NCI-H2196 treated with DMSO at 0.1 percent for 48 hours (cell line): ENCODE measurements around the gene ACBD3.

ENCODE experiments used
- DNase-seq: peaks from one replicate; lab custom pipeline; 2025; ENCODE audit not compliant: unreplicated experiment; lab: John Stamatoyannopoulos, UW

The ACBD3 gene

DNA sequence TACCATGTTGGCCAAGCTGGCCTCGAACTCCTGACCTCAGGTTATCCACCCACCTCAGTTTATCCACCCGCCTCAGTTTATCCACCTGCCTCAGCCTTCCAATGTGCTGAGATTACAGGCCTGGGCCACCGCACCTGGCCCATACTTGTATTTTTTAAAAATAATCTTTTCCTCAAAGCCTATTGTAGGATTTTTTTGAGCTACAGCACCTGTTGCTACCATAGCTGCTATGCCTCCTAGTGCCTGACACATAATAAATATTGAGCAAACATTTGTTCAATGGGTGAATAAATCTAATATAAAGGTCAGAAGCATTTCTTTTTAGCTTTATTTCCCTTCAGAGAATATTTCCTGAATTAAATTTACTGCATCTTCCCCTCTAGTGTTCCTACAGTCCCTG lies 15.7 kb upstream of the ACBD3 start:
- no peak for DNase-seq

DNA sequence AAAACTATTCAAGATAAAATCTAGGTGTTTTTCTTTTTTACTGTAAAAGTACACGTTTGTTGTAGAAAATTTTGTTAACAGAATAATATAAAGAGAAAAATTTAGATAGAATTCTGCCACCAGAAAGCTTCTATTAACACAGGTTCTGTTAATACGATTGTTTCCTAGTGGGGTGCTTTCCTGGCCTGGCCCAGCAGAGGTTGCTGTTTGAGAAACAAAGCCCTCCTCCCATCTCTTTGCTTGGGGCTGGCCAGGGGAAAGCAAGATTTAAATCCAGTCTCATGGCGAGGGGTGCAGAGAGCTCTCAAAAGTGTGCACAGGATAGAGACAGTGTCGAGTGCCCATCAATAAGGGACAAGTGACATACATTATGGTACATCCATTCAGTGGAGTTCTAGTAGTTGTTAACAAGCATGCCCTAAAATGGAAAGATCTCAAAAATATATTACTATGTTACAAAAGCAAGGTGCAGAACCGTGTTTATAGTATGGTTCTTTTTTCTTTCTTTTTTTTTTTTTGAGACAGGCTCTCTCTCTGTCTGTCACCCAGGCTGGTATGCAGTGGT lies 14.6 kb upstream of the ACBD3 start:
- DNase-seq: no peak

DNA sequence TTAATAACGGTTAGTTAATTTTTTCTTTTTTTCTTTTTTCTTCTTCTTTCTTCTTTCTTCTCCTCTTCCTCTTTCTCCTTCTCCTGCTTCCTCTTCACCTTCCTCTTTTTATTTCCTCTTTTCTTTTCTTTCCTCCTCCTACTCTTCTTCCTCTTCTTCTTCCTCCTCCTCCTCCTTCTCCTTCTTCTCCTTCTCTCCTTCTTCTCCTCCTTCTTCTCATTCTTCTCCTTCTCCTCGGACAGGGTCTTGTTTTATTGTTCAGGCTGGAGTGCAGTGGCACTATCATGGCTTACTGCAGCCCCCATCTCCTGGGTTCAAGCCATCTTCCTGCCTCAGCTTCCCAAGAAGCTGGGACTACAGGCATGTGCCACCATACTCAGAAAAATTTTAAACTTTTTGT lies 13.4 kb upstream of the ACBD3 start:
- no peak for DNase-seq

DNA sequence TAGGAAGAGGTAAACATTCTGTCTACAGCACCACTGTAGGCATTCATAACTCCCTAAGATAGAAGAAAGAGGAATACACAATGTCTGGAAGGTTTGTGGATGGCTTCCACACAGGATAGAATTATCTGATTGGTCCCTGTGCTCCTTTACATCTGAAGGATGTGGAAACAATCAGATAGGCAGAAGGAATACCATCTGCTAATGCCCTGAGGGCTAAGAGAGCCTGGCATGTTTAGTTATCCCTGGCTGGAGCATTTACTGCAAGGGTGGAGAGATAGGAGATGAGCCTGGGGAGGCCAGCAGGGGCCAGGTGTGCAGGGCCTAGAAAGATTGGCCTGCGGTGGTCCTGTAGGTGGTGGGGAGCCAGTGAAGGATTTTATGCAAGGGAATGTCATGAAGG lies 8.6 kb upstream of the ACBD3 start:
- no peak for DNase-seq

DNA sequence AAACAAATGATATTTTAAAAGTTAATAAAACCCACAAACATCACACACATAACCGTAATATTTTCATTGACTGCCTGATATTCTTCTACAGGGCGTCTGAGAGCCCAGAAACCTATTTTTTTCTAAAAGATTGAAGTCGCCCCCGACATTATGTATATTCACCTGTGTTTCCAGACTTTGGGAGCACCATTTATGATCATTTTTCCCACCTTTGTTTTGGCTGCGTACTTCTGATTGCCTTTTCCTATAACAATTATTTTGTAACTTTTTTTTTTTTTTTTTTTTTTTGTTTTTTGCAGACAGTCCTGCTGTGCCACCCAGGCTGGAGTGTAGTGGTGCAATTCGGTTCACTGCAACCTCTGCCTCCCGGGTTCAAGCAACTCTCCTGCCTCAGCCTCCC lies 839 bp upstream of the ACBD3 start:
- no peak for DNase-seq

DNA sequence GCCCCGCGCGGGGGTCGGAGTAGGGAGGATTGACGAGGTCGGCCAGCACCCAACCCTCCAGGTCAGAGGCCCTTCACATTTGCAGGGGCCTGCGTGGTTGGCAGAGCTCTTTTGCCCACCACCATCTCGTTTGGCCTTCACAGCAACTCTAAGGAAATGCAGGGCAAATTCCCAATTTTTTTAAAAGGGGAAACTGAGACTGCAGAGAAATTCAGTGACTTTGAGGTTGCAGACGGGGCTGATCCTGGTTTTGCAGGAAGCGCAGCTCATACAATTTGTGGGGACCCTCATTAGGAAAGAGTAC lies 430 bp upstream of the ACBD3 start:
- DNase-seq: no peak

DNA sequence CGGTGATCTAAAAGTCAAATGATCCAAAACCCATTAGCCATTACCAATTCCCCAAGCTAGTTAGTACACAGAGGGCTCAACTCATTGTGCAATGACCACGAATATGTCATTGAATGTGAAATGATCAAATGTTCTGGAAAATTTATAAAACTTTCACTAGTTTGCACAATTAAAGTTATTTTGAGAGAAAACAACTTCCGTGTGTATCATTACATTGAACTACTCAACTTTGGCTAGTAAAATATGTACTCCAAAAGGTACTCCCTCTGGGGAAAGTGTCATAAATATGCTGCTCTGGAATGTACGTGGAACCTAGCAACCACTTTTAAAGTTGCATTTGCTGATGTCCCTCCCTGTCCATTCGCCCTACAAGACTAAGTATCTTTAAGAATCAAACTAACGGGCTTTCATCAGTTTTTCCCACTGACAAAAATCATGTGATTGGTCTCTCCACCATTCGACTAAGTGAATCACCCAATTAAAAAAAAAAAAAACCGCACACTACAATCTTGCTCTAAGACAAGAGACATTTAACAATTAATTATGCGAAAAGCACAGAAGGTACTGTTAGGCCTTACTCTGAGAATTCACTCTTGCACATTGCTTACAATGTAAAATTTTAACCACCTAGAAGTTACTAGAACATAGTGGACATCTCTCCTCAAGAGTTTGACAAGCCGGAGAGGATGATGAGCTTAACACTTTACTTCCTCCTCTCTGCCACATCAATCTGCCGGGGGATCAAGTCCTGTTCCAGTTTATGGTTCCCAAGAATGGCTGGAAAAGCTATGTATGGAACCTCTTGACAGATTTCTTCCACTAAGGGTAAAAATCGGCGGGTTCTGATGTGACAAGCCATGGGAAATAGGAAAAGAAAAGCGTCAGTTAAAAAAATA lies 1.2 kb downstream of the ACBD3 start:
- DNase-seq: no peak

DNA sequence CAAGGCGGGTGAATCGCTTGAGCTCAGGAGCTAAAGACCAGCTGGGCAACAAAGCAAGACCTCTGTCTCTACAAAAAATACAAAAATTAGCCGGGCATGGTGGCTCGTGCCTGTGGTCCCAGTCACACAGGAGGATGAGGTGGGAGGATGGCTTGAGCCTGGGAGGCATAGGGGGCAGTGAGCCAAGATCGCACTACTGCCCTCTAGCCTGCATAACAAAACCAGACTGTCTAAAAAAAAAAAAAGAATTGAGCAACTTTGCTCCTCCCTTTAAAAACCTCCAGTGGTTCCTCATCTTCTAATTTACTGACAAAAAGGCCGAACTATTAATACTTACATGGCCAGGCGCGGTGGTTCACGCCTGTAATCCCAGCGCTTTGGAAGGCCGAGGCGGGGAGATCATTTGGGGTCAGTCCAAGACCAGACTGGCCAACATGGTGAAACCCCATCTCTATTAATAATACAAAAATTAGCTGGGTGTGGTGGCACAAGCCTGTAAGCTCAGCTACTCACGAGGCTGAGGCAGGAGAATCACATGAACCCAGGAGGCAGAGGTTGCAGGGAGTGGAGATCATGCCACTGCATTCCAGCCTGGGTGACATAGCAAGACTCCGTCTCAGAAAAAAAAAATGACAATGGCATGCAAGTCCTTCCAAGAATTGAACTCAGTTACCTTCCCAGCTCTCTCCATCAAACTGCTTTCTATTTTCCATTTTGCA lies 4.4 kb downstream of the ACBD3 start:
- no peak for DNase-seq

DNA sequence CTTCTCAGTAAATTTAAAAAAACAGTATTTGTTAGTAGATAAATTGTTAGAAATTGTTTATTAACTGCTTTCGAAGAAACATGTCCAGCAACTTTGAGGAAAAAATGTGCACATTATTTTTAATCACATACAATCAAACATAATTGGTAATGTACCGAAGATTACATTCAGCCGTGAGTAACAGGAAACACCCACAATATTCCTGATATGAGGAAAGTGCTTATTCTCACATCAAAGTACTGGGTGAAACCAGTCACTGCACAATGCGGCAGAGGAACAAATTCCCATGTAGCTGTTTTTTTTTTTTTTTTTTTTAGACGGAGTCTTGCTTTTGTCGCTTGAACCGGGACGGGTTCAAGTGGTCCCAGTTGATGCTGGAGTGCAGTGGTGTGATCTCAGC lies 9.7 kb downstream of the ACBD3 start:
- DNase-seq: no peak

DNA sequence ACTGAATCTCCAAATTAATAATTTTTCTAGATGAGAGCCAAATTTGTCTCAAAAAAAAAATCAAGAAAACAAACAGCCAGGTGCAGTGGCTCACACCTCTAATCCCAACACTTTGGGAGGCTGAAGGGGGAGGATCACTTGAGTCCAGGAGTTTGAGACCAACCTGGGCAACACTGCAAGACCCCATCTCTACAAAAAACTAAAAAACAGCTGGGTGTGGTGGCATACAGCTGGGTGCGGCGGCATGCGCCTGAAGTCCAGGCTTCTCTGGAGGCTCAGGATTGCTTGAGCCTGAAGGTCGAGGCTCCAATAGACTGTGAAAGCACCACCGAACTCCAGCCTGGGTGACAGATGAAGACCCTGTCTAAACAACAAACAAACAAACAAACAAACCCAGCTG lies 14.0 kb downstream of the ACBD3 start:
- DNase-seq: no peak

DNA sequence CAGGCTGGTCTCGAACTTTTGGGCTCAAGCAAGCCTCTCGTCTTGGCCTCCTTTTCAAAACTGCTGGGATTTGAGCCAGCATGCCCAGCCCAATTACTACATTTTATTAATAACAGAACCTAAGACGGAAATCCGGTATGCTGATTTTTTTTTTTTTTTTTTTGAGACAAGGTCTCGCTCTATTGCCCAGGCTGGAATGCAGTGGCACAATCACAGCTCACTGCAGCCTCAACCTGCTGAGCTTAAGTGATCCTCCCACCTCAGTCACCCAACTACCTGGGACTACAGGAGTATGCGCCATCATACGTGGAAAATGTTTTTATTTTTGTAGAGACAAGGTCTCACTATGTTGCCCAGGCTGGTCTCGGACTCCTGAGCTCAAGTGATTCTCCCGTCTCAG lies 20.2 kb downstream of the ACBD3 start:
- DNase-seq: no peak

DNA sequence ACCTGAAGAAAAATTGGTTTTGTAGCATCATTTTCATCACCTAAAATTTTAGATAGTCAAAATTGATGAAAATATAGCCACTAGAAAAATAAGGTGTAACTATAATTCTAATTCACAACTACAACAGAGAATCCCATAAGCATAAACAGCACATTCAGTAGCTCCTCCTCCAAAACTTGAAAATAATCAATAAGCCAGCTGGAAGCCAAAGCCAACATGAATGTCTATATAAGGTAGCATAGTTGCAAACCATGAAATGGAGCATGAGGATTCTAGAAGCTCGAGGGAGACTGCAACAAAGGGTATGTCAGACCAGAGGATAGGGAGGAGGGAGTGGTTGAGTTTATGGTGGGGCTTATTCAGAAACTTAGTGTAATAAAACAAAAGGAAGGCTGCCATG lies 22.4 kb downstream of the ACBD3 start:
- DNase-seq: no peak

DNA sequence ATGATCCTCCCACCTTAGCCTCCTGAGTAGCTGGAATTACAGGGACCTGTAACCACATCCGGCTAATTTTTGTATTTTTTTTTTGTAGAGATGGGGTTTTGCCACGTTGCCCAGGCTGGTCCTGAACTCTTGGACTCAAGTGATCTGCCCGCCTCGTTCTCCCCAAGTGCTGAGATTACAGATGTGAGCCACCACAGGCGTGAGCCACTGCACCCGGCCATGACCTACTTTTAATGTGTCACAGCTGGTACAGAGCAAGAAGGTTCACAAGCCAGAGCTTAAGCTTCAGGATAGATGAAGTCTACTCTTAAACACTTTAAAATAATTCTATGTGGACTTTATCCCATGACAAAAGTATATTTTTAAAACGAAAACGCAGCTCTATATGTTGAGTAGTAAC lies 23.6 kb downstream of the ACBD3 start:
- DNase-seq: no peak

DNA sequence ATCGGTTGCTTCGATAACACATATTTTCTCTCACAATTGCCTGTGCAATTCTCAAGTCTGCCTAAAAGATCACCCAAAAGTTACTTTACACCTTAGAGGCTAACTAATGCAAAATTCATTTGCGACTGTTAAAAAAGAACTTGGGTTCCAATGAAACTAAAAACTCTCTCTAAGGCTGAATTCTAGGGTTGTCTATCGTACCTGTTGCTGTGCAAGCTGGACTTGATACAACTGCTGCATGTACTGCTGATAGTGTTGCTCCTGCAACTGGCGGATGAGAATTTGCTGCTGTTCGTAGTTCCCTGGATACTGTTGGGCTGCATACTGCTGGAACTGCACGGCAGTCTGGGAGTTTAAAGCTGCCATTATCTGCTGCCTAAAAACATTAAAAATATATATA lies 27.6 kb downstream of the ACBD3 start:
- DNase-seq: no peak

DNA sequence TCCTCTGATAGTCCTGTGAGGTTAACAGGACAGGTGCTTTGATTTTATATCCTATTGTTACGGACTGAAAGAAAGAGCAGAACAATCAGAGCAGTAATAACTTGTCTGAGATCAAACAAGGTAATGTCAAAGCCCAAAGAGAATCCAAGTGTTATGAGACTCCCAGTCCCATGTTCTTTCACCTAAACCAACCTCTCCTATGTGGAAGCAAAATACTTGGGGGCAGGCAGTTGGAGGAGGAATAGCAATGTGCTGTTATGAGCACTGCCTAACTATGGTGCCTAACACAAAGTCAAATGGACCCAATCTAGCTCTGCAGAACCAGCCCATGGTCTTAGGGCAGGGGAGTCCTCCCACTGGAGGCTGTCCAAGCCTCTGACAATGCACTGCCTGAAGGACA lies 28.1 kb downstream of the ACBD3 start:
- no peak for DNase-seq

DNA sequence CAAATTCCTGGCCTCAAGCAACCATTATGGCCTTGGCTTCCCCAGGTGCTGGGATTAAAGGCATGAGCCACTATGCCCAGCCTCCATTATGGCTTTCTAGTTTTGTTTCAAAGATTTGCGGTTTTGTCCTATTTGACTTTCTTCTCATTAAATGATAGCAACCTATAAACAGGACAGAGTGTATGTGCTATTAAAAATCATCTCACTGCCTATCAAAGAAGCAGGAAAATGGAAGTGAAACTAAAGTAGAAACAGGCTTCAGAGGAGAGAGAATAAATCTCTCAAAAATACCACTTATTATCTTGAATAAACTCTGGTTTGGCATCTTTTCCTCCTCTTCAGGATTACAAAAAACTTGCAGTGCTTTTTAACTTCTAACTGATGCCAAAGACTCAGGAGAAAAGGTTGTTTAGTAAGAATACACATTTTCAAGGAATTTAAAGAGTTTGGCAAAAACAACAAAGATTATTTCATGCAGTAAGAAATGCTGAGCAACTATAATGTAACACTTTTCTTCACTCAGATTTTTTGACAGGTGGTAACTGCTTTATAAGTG lies 28.7 kb downstream of the ACBD3 start:
- no peak for DNase-seq

DNA sequence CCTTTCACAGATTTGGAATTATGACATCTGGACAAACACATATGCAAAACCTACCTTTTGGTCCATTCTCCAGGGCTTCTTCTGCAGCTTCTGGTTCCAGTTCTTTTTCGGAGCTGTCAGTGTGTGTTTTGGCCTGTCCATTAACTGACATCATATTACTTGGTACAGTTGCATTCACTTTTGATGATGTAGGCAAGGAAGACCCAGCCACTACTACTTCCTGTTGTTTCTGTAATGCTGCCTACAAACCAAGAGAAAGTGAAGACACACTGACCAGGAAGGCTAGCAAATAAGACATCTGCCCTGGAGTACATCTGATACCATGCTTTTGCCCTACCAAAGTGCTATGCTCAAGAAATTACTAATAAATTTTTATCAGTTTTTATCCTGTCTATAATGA lies 31.9 kb downstream of the ACBD3 start:
- no peak for DNase-seq

DNA sequence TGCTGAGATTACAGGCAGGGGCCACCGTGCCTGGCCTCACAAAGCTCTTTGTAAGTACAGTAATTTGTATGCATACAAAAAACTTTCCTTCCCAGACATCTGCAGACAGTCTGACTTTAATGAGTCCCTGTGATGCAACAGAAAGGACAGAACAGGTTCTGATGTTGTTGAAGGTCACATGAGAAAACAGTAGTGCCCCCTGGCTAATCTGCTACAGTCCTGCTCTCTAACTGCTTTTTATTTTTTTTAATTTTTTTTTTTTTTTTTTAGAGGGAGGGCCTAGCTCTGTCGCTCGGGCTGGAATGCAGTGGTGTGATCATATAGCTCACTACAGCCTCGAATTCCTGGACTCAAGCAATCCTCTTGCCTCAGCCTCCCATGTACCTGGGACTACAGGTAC lies 36.7 kb downstream of the ACBD3 start:
- DNase-seq: no peak

DNA sequence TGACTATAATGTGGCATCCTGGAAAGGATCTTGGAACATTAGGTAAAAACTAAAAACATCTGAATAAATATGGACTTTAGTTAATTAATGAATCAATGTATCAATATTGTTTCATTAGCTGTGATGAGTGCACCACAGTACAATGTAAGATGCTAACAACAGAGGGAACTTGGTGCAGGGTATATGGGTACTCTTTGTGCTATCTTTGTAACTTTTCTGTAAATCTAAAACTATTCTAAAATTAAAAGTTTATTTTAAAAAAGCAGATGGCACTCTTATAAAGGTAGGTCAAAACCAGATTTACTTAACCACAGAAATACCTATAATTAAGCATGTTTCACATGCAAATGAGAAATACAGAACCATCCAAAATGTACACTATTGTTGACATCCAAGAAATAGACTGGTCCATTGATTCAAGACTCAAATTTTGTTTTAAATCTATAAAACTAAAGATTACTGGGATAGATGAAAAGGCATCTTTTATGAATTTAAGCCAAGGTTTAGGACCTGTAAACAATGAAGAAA lies 38.4 kb downstream of the ACBD3 start:
- DNase-seq: no peak

DNA sequence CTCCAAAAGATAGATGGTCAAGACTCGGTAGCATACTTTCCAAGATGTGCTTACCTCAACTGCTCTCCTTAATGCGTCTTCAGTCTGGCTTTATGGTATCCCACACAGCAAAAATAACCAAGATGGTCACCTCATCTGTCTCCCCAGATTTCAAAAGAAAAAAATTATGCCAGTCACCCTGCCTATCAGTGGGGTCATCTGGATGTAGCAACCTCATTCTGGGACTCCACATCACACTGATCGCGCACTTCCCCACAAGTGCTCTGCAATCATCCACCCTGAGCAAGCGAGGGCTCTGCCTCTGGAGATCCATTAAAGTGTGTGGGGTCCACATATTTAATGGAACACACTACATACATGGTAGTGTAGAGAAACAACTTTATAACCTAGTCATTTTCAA lies 42.5 kb downstream of the ACBD3 start:
- no peak for DNase-seq

DNA sequence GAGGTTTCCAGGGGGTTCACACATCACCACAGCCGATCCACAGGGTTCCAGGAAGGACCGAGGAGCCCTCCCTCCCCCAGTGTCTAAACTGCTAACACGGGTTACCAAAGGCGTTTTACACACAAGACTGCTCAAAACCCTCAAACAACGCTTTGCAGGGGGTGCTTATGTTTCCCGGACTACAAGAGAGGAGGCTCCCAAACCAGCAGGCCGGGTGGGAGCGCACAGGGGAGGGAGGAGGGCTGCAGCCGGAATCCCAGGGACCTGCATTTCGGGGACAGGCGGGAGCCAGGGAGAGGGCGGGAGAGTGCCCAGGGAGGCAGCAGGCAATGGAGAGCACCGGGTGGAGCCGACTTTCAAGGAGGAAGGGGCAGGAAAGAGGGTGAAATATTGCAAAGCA lies 50.8 kb downstream of the ACBD3 start:
- DNase-seq: no peak

DNA sequence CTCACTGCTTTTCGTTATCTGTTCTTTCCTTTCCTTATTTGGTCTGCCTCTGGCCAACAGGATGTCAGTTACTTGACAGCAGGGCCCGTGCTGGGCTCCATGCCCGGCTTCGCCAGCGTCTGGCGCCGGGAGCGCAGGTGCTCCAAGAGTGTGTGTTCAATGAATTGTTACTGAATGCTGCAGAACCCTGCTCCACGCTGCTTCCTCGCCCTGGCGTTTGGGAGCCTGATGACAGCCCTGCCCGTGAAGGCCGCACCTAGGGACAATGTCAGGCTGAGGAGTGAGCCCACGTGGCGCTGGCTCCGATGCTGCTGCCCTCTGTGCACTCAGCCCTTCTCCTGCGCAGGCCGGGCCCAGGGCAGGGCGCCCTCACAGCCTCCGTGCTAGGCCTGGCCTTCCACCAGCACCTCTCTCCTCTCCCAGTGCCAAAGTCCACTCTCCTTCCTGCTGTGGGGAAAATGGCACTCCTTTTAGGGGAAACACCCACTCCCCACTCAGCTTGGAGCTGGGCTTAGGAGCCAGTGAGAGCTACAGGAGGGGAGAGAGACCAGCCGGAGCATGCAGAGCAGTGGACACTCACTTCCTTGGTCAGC lies 51.4 kb downstream of the ACBD3 start:
- peak; percentile 83 for DNase-seq
